Natural killer cell (primary cell): ENCODE measurements around the gene RCN2. TPM values are rescaled to one million over a fixed set of nuclear protein-coding genes. Genes with fewer than 3 reads are reported as not detected.
A peak's percentile ranks its signal among the peaks of the same experiment; 100 is the strongest.

ENCODE experiments used
- ATAC-seq, 3 donors: fragments of 150-1000 bp in 2 of 3; fragments of 200-7000 bp in 1 of 3; cut with Tn5 transposase; 1 replicate in 1 of 3; 2 replicates in 2 of 3; pipeline ENCODE4 v1.10.0; 2021; ENCODE audit warnings: mild to moderate bottlenecking in 2 of 3, moderate library complexity in 2 of 3
- DNase-seq, 2 donors: peaks; one replicate each; pipeline versions ENCODE4 v3.0.0 to v3.0.0-alpha.2; 2013 to 2021; ENCODE audit warnings: mixed read lengths in 1 of 2
- H3K27ac ChIP-seq: one replicate; pipeline ENCODE4 v1.5.1; 2013; ENCODE audit warnings: mild to moderate bottlenecking, low read length
- H3K27me3 ChIP-seq: one replicate; pipeline ENCODE4 v1.6.1; 2013; ENCODE audit warnings: low read length; ENCODE audit not compliant: control insufficient read depth, insufficient read depth
- H3K36me3 ChIP-seq: one replicate; pipeline ENCODE4 v1.6.1; 2013; ENCODE audit warnings: low read length; ENCODE audit not compliant: control insufficient read depth, insufficient read depth
- H3K4me1 ChIP-seq: one replicate; pipeline ENCODE4 v1.6.1; 2013; ENCODE audit warnings: low read length; ENCODE audit not compliant: control insufficient read depth, insufficient read depth
- H3K4me3 ChIP-seq: one replicate; pipeline ENCODE4 v1.5.1; 2013; ENCODE audit warnings: low read length
- H3K9me3 ChIP-seq: one replicate; pipeline ENCODE4 v1.6.1; 2013; ENCODE audit warnings: low read length; ENCODE audit not compliant: control insufficient read depth, insufficient read depth
- H3K27ac Mint-ChIP-seq, 2 donors: one replicate each; pipeline ENCODE4 v1.8.0; 2022; ENCODE audit warnings: mild to moderate bottlenecking in 2 of 2, mixed read lengths in 2 of 2, moderate library complexity in 1 of 2
- H3K27me3 Mint-ChIP-seq, 2 donors: one replicate each; pipeline ENCODE4 v1.8.0; 2022; ENCODE audit warnings: low read depth in 2 of 2, mixed read lengths in 2 of 2
- H3K36me3 Mint-ChIP-seq: one replicate; pipeline ENCODE4 v1.8.0; 2022; ENCODE audit warnings: mixed read lengths
- H3K4me1 Mint-ChIP-seq, 2 donors: one replicate each; pipeline ENCODE4 v1.8.0; 2022; ENCODE audit warnings: mixed read lengths in 2 of 2
- H3K4me3 Mint-ChIP-seq: one replicate; pipeline ENCODE4 v1.8.0; 2022; ENCODE audit warnings: mild to moderate bottlenecking, moderate library complexity, mixed read lengths
- H3K9me3 Mint-ChIP-seq, 2 donors: one replicate each; pipeline ENCODE4 v1.8.0; 2022; ENCODE audit warnings: mixed read lengths in 2 of 2
- CTCF ChIP-seq: fragments of 200-600 bp; IDR thresholded peaks from one replicate; pipeline ENCODE4 v1.8.0; 2022; ENCODE audit warnings: antibody characterized with exemption
- WGBS: methylation state at CpG from one replicate; pipeline ENCODE4 v1.1.7; 2013; ENCODE audit warnings: missing lambda C conversion rate; ENCODE audit not compliant: insufficient coverage; 5-methylcytosine and 5-hydroxymethylcytosine counted together
- intact Hi-C: fragments of 100-400 bp; cut with micrococcal nuclease; formaldehyde crosslinking; loops from one replicate; pipeline ENCODE4 v1.14.2; 2022
- total RNA-seq, 4 donors: library from RNA; stranded (reverse); fragments of 120-200 nt in 1 of 4; gene quantifications; one replicate each; pipeline versions ENCODE4 v1.2.3 to v1.2.4, GENCODE V29; 2013 to 2022

The RCN2 gene
- total RNA-seq, 3 donors from 2014 or later (not counting 1 experiment from before 2014, with no cell fraction given), result 24.1 to 30.0 (median 25.0) TPM

DNA sequence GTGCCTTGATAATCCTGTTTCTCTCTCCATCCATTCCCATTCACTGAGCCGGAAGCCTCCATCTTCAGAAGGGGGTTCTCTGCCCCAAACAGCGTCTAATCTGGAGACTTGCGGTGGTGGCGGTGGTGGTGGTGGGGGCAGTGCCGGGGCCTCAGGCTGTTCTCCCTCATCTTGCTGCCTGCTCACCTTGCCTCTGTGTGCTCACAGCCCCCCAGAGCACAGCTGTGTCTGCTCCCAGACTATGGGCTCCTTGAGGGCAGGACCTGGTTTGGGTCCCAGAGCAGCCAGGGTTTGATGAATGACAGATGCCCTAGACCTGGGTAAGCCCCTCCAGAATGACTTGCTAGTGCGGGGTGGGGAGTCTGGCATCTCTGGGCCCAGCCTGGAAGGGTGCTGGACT lies 62.9 kb downstream of the RCN2 start:
- Histone ChIP-seq H3K27me3 (no peaks in the 10 kb centered on the region), H3K4me1 (peaks cover 70% of the 10 kb centered on the region), H3K27ac (peak overlapping the region; percentile 86), H3K36me3 (peaks cover 5% of the 10 kb centered on the region), H3K9me3 (no peaks in the 10 kb centered on the region), H3K4me3 (peak overlapping the region; percentile 81)
- DNase-seq (no peak), ATAC-seq (peak in 1 of 3 donors; percentile 5)
- no peak for TF ChIP-seq CTCF
- H3K4me3 Mint-ChIP-seq, result peak overlapping the region; percentile 96
- H3K27me3 Mint-ChIP-seq, result no peaks in the 10 kb centered on the region
- intact Hi-C loops, result no loop called here
- H3K4me1 Mint-ChIP-seq, result peaks cover 51 to 66% of the 10 kb centered on the region in 2 donors
- peak overlapping the region; percentile 92 to 95 for H3K27ac Mint-ChIP-seq
- no peaks in the 10 kb centered on the region for H3K9me3 Mint-ChIP-seq
- 73% methylated on average over 6 of the region's 6 CpGs for WGBS
- H3K36me3 Mint-ChIP-seq, result no peaks in the 10 kb centered on the region

GRCh38 chr15:76994971-76995945 lies 63.7 kb downstream of the RCN2 start, which contains the start of gene PSTPIP1:
Gene PSTPIP1, plus strand, starts transcription at chr15:76995126. Its CDS starts 448 bp downstream, at chr15:76995574.
- no peaks in the 10 kb centered on the region for H3K27me3 ChIP-seq
- H3K4me1 ChIP-seq, result peaks cover 78% of the 10 kb centered on the region
- H3K4me3 Mint-ChIP-seq, result peak within 1 kb of the TSS; percentile 96
- DNase-seq (peak; percentile 60 to 83), ATAC-seq (peak; percentile 61 to 79 (median 75))
- H3K27ac Mint-ChIP-seq, result peak within 1 kb of the TSS; percentile 92 to 95
- intact Hi-C loops, result no loop called here
- under 1% methylated on average over 28 of the region's 28 CpGs for WGBS
- no peaks in the 10 kb centered on the region for H3K27me3 Mint-ChIP-seq
- H3K4me1 Mint-ChIP-seq, result peaks cover 57 to 74% of the 10 kb centered on the region in 2 donors
- TF ChIP-seq CTCF, result no peak
- peak within 1 kb of the TSS; percentile 86 for H3K27ac ChIP-seq
- no peaks in the 10 kb centered on the region for H3K9me3 Mint-ChIP-seq
- no peaks in the 10 kb centered on the region for H3K36me3 Mint-ChIP-seq
- no peaks in the 10 kb centered on the region for H3K9me3 ChIP-seq
- H3K4me3 ChIP-seq, result peak within 1 kb of the TSS; percentile 81
- H3K36me3 ChIP-seq, result peaks cover 12% of the 10 kb centered on the region

- Mint-ChIP-seq H3K9me3 (no peaks in the 10 kb centered on the region), H3K27ac (peak overlapping the region; percentile 92 to 95), H3K4me1 (peaks cover 66 to 82% of the 10 kb centered on the region in 2 donors), H3K27me3 (no peaks in the 10 kb centered on the region), H3K36me3 (no peaks in the 10 kb centered on the region), H3K4me3 (peak overlapping the region; percentile 96)
- Histone ChIP-seq H3K27ac (peak overlapping the region; percentile 86), H3K9me3 (no peaks in the 10 kb centered on the region), H3K4me3 (peak overlapping the region; percentile 81), H3K27me3 (no peaks in the 10 kb centered on the region), H3K4me1 (peaks cover 86% of the 10 kb centered on the region), H3K36me3 (peaks cover 18% of the 10 kb centered on the region)
- TF ChIP-seq CTCF, result no peak
- no peak for ATAC-seq
- intact Hi-C loops, result loop anchor here (2.0 kb wide), 1 partner anchor 19 kb away; no protein-coding TSS in a partner anchor
- WGBS, result 26% methylated on average over 9 of the region's 9 CpGs
- no peak for DNase-seq
These were observed 64.6 kb downstream of the RCN2 start for GRCh38 chr15:76996076-76996525.
